Neuron (in vitro differentiated cells): ENCODE data around the gene TNIK.

Experiments
- H2AFZ ChIP-seq: one replicate; pipeline ENCODE4 v1.6.1; 2013; ENCODE audit warnings: low read depth, mild to moderate bottlenecking, inconsistent platforms, low read length, moderate library complexity
- H3K27me3 ChIP-seq: one replicate; pipeline ENCODE4 v1.6.1; 2013; ENCODE audit warnings: low read length; ENCODE audit not compliant: insufficient read depth
- H3K36me3 ChIP-seq: one replicate; pipeline ENCODE4 v1.6.1; 2013; ENCODE audit warnings: low read length; ENCODE audit not compliant: insufficient read depth
- H3K4me1 ChIP-seq: one replicate; pipeline ENCODE4 v1.6.1; 2013; ENCODE audit warnings: low read length; ENCODE audit not compliant: insufficient read depth
- H3K4me3 ChIP-seq: 2 replicates; pipeline ENCODE4 v1.5.1; 2013; ENCODE audit warnings: mild to moderate bottlenecking, low read length, moderate library complexity
- H3K9me3 ChIP-seq: one replicate; pipeline ENCODE4 v1.6.1; 2013; ENCODE audit warnings: low read length

Gene TNIK

DNA sequence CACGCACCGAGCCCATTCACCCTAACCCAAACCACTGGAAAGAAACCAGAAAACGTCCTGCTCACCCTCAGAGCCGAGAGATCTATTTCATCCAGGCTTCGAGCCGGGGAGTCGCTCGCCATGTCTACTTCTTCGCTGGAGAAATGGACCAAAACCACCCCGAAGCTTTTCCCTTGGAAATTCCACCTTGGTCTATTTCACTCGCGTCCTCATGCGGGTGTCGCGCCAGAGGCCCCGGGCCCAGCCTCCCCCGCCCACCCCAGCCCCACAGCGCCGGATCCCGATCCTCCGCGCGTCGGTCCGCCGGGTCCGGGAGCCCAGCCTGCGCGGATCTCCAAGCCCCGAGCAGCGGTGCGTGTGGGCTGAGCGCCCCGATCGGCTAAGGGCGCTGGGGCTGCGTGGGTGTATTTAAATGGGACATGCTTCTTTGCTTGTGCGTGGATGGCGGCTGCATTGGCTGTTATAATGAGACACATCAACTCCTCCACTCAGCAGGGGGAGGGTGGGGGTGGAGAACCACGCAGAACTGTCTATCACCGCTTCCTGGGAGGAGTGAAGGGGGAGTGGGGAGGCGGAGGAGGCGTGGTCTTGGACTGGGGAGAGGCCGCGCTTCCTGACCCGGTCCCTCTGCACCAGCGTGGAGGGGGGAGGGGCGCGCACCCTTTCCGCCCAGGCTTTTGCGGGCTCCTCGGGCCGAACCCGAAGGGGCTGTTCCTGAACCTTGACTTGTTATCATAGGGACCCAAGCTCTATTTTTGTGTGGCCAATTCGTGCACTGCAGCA, at the start of gene TNIK:
TNIK (minus strand) TSS at position 464 of the 783 bp plus-strand sequence; CDS start at position 122, 342 bp downstream.
- peak within 1 kb of the TSS; percentile 64 for H2AFZ ChIP-seq
- H3K4me1 ChIP-seq: peaks cover 34% of the 10 kb centered on the region
- no peaks in the 10 kb centered on the region for H3K27me3 ChIP-seq
- no peaks in the 10 kb centered on the region for H3K36me3 ChIP-seq
- H3K4me3 ChIP-seq: peak within 1 kb of the TSS; percentile 60
- no peaks in the 10 kb centered on the region for H3K9me3 ChIP-seq

DNA sequence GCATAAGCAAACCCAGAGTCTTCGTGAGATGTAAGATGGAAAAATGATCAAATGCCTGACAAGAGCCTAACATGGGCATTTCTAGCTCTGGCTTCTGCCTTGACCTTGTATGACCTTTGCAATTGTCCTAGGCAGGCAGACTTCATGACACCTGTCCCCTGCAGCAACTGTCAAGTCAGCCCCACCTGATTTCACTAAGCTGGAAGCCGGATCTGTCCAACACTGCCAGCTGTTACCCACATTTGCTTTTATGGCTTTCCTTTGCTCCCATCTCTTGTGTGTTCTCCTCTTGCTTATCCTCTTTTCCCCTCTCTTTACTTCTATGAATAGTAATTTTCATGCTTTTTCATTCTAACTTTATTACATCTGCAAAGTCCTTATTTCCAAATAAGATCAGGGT, 48.5 kb upstream of the TNIK start:
- no peak overlapping the region for H3K4me3 ChIP-seq
- no peaks in the 10 kb centered on the region for H3K27me3 ChIP-seq
- H3K36me3 ChIP-seq: no peaks in the 10 kb centered on the region
- no peak overlapping the region for H2AFZ ChIP-seq
- no peaks in the 10 kb centered on the region for H3K9me3 ChIP-seq
- H3K4me1 ChIP-seq: no peaks in the 10 kb centered on the region

DNA sequence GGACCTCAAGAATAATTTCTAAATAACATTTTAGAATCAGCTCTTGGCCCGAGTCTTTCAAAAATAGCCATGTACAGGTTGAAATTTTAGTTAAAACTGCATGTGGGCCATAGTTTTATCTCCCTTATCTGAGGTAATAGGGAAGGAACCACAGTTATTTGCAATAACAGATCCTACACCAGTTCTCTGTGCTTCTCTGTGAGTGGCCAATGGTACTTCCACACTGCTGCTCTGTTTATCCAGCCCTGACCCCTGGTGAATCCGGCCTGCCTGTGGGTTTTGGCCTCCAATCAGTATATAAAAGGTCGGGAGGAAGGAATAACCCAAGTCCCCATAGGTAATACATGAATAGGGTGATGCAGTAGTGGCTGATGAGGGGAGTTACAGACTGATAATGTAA, 48.0 kb upstream of the TNIK start:
- Histone ChIP-seq H3K4me1 (no peaks in the 10 kb centered on the region), H3K4me3 (no peak overlapping the region), H3K36me3 (no peaks in the 10 kb centered on the region)

DNA sequence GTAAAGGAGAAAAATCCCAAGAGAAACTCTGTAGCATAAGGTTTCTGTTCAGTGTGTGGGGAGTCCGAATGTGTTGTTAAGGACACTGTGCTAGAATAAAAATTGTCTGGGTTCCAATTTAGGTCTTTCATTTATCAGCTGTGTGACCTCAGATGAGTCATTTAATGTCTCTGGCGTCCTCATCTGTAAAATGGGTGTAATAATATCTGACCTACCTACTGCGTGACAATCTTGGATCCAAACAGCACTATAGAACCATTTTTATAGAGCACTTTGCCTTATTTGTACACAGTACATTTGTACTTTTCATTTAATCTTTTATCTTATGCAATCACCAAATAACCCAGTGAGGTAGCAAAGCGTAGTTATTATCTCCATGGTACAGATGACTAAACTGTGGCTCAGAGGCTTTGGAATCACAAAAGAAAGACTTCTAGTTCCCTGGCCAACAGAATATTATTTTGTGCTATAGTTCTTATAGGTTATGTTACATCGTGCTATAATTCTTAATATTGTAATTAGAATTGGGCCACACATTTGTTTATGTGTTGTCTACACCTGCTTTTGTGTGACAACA, 46.6 kb upstream of the TNIK start:
- no peaks in the 10 kb centered on the region for H3K9me3 ChIP-seq
- no peaks in the 10 kb centered on the region for H3K4me1 ChIP-seq
- H3K4me3 ChIP-seq: no peak overlapping the region
- no peaks in the 10 kb centered on the region for H3K27me3 ChIP-seq
- H3K36me3 ChIP-seq: no peaks in the 10 kb centered on the region
- H2AFZ ChIP-seq: no peak overlapping the region

More for the DNA sequence above, 48.0 kb upstream of the TNIK start:
- Histone ChIP-seq H2AFZ (no peak overlapping the region), H3K9me3 (no peaks in the 10 kb centered on the region), H3K27me3 (no peaks in the 10 kb centered on the region)

DNA sequence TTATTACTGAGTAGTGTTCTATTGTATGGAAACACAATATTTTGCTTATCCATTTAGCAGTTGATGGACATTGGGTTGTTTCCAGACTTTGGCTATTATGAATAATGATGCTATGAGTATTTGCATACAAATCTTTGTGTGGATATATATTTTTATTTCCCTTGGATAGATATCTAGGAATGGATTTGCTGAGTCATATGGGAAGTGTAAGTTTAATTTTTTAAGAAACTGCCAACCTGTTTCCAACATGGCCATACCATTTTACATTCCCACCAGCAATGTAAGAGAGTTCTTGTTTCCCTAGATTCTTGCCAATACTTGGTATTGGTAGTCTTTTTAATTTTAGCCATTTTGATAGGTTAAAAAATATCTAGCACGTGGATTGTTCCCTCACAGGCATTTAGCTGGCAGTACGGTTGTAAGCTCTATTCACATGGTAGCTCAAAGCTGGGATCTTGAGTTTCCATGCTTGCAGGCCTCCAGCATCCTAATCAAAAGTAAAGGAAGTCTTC, 45.7 kb upstream of the TNIK start:
- Histone ChIP-seq H3K27me3 (no peaks in the 10 kb centered on the region), H3K9me3 (no peaks in the 10 kb centered on the region), H3K4me1 (no peaks in the 10 kb centered on the region), H3K4me3 (no peak overlapping the region), H3K36me3 (no peaks in the 10 kb centered on the region), H2AFZ (no peak overlapping the region)

DNA sequence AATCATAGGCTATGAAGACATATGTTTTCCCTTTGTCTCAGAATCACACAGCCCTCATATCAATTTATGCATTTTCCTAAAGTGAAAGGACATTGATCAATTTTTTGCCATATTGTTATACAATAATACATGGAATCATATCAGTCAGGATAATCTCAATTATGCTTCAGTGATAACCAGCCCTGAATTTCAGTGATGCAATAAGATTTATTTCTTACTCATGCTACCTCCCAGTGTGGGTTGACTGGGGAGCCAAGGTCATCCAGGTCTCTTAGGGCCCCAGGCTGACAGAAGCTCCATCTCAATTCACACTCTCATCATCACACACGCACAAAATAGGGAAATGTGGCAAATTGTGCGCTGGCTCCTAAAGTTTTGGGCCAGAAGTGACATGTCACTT, 44.2 kb upstream of the TNIK start:
- H3K27me3 ChIP-seq: no peaks in the 10 kb centered on the region
- peaks cover 2% of the 10 kb centered on the region for H3K4me1 ChIP-seq
- no peak overlapping the region for H3K4me3 ChIP-seq
- H2AFZ ChIP-seq: no peak overlapping the region
- H3K36me3 ChIP-seq: no peaks in the 10 kb centered on the region
- H3K9me3 ChIP-seq: no peaks in the 10 kb centered on the region

DNA sequence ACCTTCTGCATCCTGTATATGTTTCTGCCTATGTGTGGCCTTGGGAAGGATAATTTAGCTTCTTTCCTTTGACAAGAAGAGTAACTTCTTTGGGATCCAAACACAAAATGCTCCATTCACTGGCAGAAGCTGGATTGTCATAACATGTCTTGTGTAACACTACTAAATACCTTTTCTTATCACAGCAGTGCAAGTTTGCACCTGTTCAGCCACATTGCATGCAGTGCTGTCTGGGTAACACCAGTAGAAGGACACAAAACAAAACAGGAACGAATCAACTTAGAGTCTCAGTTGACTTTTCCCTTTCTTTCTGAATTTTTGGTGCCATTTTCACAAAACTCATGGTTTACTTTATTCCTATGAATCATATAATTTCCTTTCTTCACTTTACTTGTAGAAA, 43.6 kb upstream of the TNIK start:
- no peak overlapping the region for H2AFZ ChIP-seq
- peaks cover 7% of the 10 kb centered on the region for H3K4me1 ChIP-seq
- no peaks in the 10 kb centered on the region for H3K36me3 ChIP-seq
- no peaks in the 10 kb centered on the region for H3K27me3 ChIP-seq
- H3K9me3 ChIP-seq: no peaks in the 10 kb centered on the region
- H3K4me3 ChIP-seq: no peak overlapping the region

DNA sequence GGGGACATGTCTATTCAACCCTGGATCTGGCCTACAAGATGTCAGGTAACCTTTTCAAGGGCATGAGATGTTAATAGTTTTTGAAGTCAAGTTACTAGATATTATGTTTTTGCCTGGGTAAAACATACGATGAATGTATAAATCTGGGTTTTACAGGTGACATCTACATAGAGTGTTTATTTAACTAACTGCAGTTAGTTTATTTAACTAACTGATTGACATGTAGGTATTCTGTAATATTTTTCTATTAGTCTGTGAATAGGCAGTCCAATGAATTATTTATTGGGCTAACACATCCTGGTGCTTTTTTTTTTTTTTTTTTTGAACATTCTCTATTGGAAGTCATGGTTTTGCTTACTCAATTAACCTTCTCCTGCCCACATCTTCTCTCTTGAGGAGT, 38.7 kb upstream of the TNIK start:
- Histone ChIP-seq H3K9me3 (no peaks in the 10 kb centered on the region), H3K4me3 (no peak overlapping the region), H3K36me3 (no peaks in the 10 kb centered on the region), H2AFZ (no peak overlapping the region), H3K27me3 (no peaks in the 10 kb centered on the region), H3K4me1 (peaks cover 14% of the 10 kb centered on the region)

DNA sequence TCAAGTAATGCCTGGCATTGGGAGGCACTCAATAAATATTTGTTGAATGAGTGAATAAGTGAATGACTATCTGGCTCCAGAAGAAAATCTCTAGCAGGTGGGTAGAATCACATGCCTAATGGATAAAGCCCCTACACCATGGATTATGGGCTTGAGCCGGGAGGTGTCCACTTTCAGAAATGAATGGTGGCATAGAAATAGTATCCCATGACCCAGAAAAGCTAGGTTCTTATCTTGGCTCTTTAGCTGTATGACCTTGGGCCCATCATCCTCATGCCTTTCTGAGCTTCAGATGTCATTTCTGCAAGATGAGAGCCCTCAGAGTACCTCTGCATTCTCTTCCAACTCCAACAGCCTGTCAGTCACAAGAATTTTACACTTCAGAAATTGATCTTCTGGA, 37.3 kb upstream of the TNIK start:
- Histone ChIP-seq H3K36me3 (no peaks in the 10 kb centered on the region), H3K27me3 (no peaks in the 10 kb centered on the region), H2AFZ (no peak overlapping the region), H3K4me3 (no peak overlapping the region), H3K9me3 (no peaks in the 10 kb centered on the region), H3K4me1 (peaks cover 14% of the 10 kb centered on the region)

DNA sequence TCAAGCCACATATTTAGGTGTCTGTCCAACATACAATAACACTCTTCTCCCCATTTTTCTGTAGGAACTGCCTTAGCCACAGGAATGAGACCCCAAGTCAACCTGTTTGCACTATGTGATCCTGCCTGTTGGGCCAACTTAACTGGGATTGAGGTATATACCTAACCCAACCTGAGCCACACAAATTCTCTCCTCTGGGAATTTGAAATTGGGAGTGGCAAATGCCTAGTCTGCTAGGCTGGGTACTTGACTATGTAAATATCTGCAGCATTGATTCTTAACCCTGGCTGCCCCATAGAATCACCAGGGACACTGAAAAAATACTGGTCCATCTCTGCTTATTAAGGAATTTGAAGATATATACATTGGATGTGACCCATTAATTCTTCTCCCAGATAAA, 35.2 kb upstream of the TNIK start:
- peaks cover 14% of the 10 kb centered on the region for H3K4me1 ChIP-seq
- no peaks in the 10 kb centered on the region for H3K9me3 ChIP-seq
- no peaks in the 10 kb centered on the region for H3K27me3 ChIP-seq
- no peak overlapping the region for H2AFZ ChIP-seq
- H3K36me3 ChIP-seq: no peaks in the 10 kb centered on the region
- H3K4me3 ChIP-seq: no peak overlapping the region

DNA sequence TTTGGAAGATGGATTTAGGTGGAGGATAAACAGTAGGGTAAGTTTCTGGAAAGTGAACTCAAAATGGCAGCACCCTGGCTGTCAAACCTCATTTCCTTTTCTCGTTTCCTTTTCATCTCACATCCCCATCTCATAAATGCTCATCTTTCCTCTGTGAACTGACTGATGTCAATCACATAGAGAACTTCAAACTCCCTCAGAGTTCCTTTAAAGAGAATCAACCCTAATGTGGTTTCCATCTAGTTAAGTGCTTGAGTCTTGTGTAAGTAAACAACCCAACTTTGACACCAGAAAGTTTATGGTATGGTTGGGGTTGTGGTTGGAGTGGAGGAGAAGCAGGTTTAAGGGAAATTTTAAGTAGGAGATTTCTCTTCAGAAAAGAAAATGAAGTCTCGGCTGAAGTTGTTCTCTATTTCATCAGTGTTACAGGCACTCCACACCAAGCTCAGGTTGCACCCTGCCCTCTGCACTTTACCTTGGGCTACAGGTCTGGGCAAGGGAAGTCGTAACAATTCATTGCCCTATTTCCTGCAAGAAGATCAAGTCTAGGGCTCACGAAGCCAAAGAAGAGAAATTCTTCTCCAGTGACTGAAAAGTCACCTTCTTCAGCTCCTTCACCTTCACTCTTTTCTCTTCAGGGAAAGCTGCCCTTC, 34.4 kb upstream of the TNIK start:
- Histone ChIP-seq H3K36me3 (no peaks in the 10 kb centered on the region), H3K27me3 (no peaks in the 10 kb centered on the region), H3K9me3 (no peaks in the 10 kb centered on the region), H3K4me3 (no peak overlapping the region), H3K4me1 (peaks cover 14% of the 10 kb centered on the region), H2AFZ (no peak overlapping the region)

DNA sequence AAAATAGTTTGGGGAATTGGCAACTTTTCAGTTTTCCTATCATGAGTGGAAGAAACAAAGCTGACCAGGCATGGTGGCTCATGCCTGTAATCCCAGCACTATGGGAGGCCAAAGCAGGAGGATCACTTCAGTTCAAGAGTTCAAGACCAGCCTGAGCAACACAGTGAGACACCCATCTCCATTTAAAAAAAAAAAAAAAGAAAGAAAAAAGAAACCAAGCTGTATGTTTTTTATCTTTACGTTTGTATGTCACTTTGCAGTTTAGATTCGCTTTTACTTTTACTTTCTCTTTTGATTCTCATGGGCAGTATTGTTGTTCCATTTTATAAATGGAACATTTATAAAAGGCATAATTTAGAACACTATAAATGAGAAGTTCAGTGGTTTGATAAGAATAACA, 31.2 kb upstream of the TNIK start:
- no peaks in the 10 kb centered on the region for H3K9me3 ChIP-seq
- H3K27me3 ChIP-seq: no peaks in the 10 kb centered on the region
- no peak overlapping the region for H3K4me3 ChIP-seq
- H3K36me3 ChIP-seq: no peaks in the 10 kb centered on the region
- H2AFZ ChIP-seq: no peak overlapping the region
- H3K4me1 ChIP-seq: no peaks in the 10 kb centered on the region

DNA sequence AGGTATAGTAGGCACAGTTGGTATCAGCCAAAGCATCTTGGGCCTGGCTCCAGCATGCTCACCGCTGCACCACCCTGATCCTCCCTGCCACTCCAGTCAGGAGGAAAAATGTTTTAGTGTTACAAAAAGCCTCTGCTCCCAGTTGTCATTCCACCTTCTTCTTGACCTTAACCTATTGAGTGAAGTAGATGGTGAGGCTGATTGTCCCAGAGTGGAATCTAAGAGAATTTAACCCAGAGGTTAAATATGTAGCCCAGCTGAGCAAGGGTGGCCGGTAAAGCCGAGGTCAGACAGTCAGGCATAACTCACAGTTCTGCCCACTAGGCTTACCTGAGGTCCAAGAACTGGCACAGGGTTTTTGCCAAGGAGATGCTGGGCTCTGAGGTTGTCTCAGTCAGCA, 30.7 kb upstream of the TNIK start:
- Histone ChIP-seq H3K4me3 (no peak overlapping the region), H3K36me3 (no peaks in the 10 kb centered on the region), H3K9me3 (no peaks in the 10 kb centered on the region), H3K27me3 (no peaks in the 10 kb centered on the region), H2AFZ (no peak overlapping the region), H3K4me1 (no peaks in the 10 kb centered on the region)
